Smooth muscle cell (in vitro differentiated cells): ENCODE results near the gene PCSK5. TPM values are rescaled to one million over a fixed set of nuclear protein-coding genes. Genes with fewer than 3 reads are reported as not detected.

Experiments used
- DNase-seq: peaks from one replicate; lab custom pipeline; 2025; ENCODE audit not compliant: unreplicated experiment; lab: John Stamatoyannopoulos, UW
- H2AFZ ChIP-seq: fragments of 200-600 bp; sonication (generic); 2 replicates; pipeline ENCODE4 v1.6.0; 2016; ENCODE audit warnings: antibody characterized with exemption, low read depth, mild to moderate bottlenecking
- H3F3A ChIP-seq: fragments of 200-600 bp; sonication (generic); 2 replicates; pipeline ENCODE4 v1.6.0; 2017; ENCODE audit warnings: antibody characterized with exemption, low read depth
- H3K27ac ChIP-seq: fragments of 200-600 bp; sonication (generic); 2 replicates; pipeline ENCODE4 v1.5.1; 2016; ENCODE audit warnings: low read depth, mild to moderate bottlenecking
- H3K27me3 ChIP-seq: fragments of 200-600 bp; sonication (generic); 2 replicates; pipeline ENCODE4 v1.6.1; 2016; ENCODE audit warnings: low read depth, mild to moderate bottlenecking
- H3K36me3 ChIP-seq: fragments of 200-600 bp; sonication (generic); 2 replicates; pipeline ENCODE4 v1.5.1; 2016; ENCODE audit warnings: low read depth
- H3K4me1 ChIP-seq: fragments of 200-600 bp; sonication (generic); 2 replicates; pipeline ENCODE4 v1.5.1; 2016; ENCODE audit warnings: low read depth
- H3K4me2 ChIP-seq: fragments of 200-600 bp; sonication (generic); 2 replicates; pipeline ENCODE4 v1.6.0; 2016; ENCODE audit warnings: mild to moderate bottlenecking
- H3K4me3 ChIP-seq: fragments of 200-600 bp; sonication (generic); 2 replicates; pipeline ENCODE4 v1.5.1; 2016; ENCODE audit warnings: mild to moderate bottlenecking
- H3K79me2 ChIP-seq: fragments of 200-600 bp; sonication (generic); 2 replicates; pipeline ENCODE4 v1.6.0; 2016; ENCODE audit warnings: low read depth, mild to moderate bottlenecking
- H3K9ac ChIP-seq: fragments of 200-600 bp; sonication (generic); 2 replicates; pipeline ENCODE4 v1.6.0; 2016; ENCODE audit warnings: low read depth
- H3K9me3 ChIP-seq: fragments of 200-600 bp; sonication (generic); replicated peaks from 2 replicates; pipeline ENCODE4 v1.5.1; 2016; ENCODE audit warnings: low read depth
- H4K20me1 ChIP-seq: fragments of 200-600 bp; sonication (generic); 2 replicates; pipeline ENCODE4 v1.6.0; 2016; ENCODE audit warnings: low read depth
- CTCF ChIP-seq: fragments of 200-600 bp; sonication (generic); IDR thresholded peaks from 2 replicates; pipeline ENCODE4 v1.5.1; 2017; ENCODE audit warnings: borderline replicate concordance, mild to moderate bottlenecking, antibody characterized with exemption; ENCODE audit not compliant: insufficient read depth, poor library complexity, severe bottlenecking
- WGBS: methylation state at CpG from one replicate; pipeline ENCODE4 v1.1.7; 2016; ENCODE audit warnings: low lambda C conversion rate; 5-methylcytosine and 5-hydroxymethylcytosine counted together
- polyA plus RNA-seq: library from polyadenylated mRNA; unstranded; fragments of >200 nt; fragmentation: Nextera tagmentation; extraction: Ambion mirVana; gene quantifications from 2 replicates; pipeline ENCODE4 v1.2.1, GENCODE V29; 2016
- total RNA-seq: library from RNA; depleted of rRNA; stranded (reverse); fragments of >200 nt; gene quantifications from 2 replicates; pipeline ENCODE4 v1.2.3, GENCODE V29; 2014

PCSK5 gene
- total and polyA plus RNA-seq, 2 experiments from 2014 or later, result 2.3 to 2.8 TPM

GRCh38 chr9:76379494-76379893 lies 489.0 kb downstream of the PCSK5 start:
- Histone ChIP-seq H2AFZ (no peak overlapping the region), H3K27me3 (no peaks in the 10 kb centered on the region), H3K9ac (peak overlapping the region; percentile 74), H3K4me2 (no peak overlapping the region), H4K20me1 (no peaks in the 10 kb centered on the region), H3F3A (peaks cover 3% of the 10 kb centered on the region), H3K9me3 (no peaks in the 10 kb centered on the region), H3K4me1 (no peaks in the 10 kb centered on the region), H3K79me2 (no peaks in the 10 kb centered on the region), H3K27ac (peak overlapping the region; percentile 85), H3K36me3 (no peaks in the 10 kb centered on the region), H3K4me3 (no peak overlapping the region)
- DNase-seq, result no peak
- 84% methylated on average over 2 of the region's 2 CpGs for WGBS
- TF ChIP-seq CTCF, result no peak

GRCh38 chr9:76390656-76391055 lies 500.2 kb downstream of the PCSK5 start:
- H3K27ac ChIP-seq, result no peak overlapping the region

GRCh38 chr9:76394195-76394959 lies 503.9 kb downstream of the PCSK5 start, which contains the start of gene RFK:
TSS of gene RFK (minus strand) at chr9:76394426. CDS start at chr9:76394171, 255 bp downstream.
- peaks cover 9% of the 10 kb centered on the region for H3F3A ChIP-seq
- no peaks in the 10 kb centered on the region for H4K20me1 ChIP-seq
- under 1% methylated on average over 60 of the region's 81 CpGs for WGBS
- peak; percentile 18 for TF ChIP-seq CTCF
- H3K36me3 ChIP-seq, result no peaks in the 10 kb centered on the region
- no peaks in the 10 kb centered on the region for H3K27me3 ChIP-seq
- no peaks in the 10 kb centered on the region for H3K9me3 ChIP-seq
- H3K27ac ChIP-seq, result peak within 1 kb of the TSS; percentile 96
- H3K4me1 ChIP-seq, result peaks cover 6% of the 10 kb centered on the region
- H2AFZ ChIP-seq, result peak within 1 kb of the TSS; percentile 97
- DNase-seq, result peak; percentile 85
- no peaks in the 10 kb centered on the region for H3K79me2 ChIP-seq
- peak within 1 kb of the TSS; percentile 89 for H3K4me2 ChIP-seq
- H3K4me3 ChIP-seq, result peak within 1 kb of the TSS; percentile 86
- H3K9ac ChIP-seq, result peak within 1 kb of the TSS; percentile 91

More at GRCh38 chr9:76390656-76391055, 500.2 kb downstream of the PCSK5 start:
- 98% methylated on average over 1 of the region's 1 CpG for WGBS
- Histone ChIP-seq H3K4me2 (no peak overlapping the region), H3F3A (peaks cover 4% of the 10 kb centered on the region), H4K20me1 (no peaks in the 10 kb centered on the region), H3K36me3 (no peaks in the 10 kb centered on the region), H3K4me1 (peaks cover 6% of the 10 kb centered on the region), H3K9me3 (no peaks in the 10 kb centered on the region), H2AFZ (no peak overlapping the region), H3K27me3 (no peaks in the 10 kb centered on the region), H3K4me3 (no peak overlapping the region), H3K79me2 (no peaks in the 10 kb centered on the region), H3K9ac (no peak overlapping the region)
- no peak for DNase-seq
- TF ChIP-seq CTCF, result no peak

GRCh38 chr9:76394960-76395252 lies 504.4 kb downstream of the PCSK5 start:
- Histone ChIP-seq H3K27ac (peak overlapping the region; percentile 96), H3K36me3 (no peaks in the 10 kb centered on the region), H3K4me2 (peak overlapping the region; percentile 89), H3K27me3 (no peaks in the 10 kb centered on the region), H2AFZ (peak overlapping the region; percentile 97), H4K20me1 (no peaks in the 10 kb centered on the region), H3K9me3 (no peaks in the 10 kb centered on the region), H3K4me1 (peaks cover 6% of the 10 kb centered on the region), H3K79me2 (no peaks in the 10 kb centered on the region), H3K9ac (peak overlapping the region; percentile 91), H3K4me3 (peak overlapping the region; percentile 86), H3F3A (peaks cover 9% of the 10 kb centered on the region)
- TF ChIP-seq CTCF, result no peak
- WGBS, result 2% methylated on average over 11 of the region's 11 CpGs
- no peak for DNase-seq
